ENCODE data around the gene MYH11.
A peak's percentile ranks its signal among the peaks of the same experiment; 100 is the strongest.

The MYH11 gene

DNA sequence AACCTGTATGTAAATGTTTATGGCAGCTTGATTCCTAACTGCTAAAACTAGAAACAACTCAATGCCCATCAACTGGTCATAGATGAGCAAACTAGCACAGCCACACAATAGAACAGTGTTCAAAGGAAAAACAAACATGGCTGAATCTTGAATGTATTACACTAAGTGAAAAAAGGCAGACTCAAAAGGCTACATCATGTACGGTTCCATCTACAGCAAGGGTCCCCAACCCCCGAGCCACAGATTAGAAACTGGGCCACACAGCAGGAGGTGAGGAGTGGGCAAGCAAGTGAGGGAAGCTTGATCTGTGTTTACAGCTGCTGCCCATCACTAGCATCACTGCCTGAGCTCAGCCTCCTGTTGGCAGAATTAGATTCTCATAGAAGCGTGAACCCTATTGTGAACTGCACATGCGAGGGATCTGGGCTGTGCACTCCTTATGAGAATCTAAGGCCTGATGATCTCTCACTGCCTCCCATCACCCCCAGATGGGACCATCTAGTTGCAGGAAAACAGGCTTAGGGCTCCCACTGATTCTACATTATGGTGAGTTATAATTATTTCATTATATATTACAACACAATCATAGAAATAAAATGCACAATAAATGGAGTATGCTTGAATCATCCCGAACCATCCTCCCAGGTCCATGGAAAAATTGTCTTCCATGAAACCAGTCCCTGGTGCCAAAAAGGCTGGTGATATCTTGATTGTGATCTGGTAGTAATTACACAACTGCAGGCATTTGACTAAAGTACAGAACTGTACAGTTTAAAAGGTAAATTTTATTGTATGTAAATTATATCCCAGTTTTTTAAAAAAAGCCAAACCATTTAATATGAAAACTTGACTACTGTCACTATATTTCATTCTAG is 23.8 kb upstream of the MYH11 start:
- ATAC-seq (ENCODE audit: low read depth) (no peak), DNase-seq (ENCODE audit: low spot score) (no peak)
- peaks cover 46% of the 10 kb centered on the region for H3K36me3 ChIP-seq (ENCODE audit: low read depth)
- H3K27ac ChIP-seq (ENCODE audit: poor library complexity, severe bottlenecking) = peak overlapping the region; percentile 75
- TF ChIP-seq, protein P1, sequence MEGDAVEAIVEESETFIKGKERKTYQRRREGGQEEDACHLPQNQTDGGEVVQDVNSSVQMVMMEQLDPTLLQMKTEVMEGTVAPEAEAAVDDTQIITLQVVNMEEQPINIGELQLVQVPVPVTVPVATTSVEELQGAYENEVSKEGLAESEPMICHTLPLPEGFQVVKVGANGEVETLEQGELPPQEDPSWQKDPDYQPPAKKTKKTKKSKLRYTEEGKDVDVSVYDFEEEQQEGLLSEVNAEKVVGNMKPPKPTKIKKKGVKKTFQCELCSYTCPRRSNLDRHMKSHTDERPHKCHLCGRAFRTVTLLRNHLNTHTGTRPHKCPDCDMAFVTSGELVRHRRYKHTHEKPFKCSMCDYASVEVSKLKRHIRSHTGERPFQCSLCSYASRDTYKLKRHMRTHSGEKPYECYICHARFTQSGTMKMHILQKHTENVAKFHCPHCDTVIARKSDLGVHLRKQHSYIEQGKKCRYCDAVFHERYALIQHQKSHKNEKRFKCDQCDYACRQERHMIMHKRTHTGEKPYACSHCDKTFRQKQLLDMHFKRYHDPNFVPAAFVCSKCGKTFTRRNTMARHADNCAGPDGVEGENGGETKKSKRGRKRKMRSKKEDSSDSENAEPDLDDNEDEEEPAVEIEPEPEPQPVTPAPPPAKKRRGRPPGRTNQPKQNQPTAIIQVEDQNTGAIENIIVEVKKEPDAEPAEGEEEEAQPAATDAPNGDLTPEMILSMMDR (IDR thresholded peaks at IDR 0.05; ENCODE audit: poor library complexity, severe bottlenecking) = no peak
- H3K9me3 ChIP-seq (ENCODE audit: severe bottlenecking) = no peaks in the 10 kb centered on the region
- H3K4me3 ChIP-seq (ENCODE audit: severe bottlenecking) = no peak overlapping the region
- H3K4me1 ChIP-seq (ENCODE audit: insufficient read depth, poor library complexity, severe bottlenecking) = peaks cover 29% of the 10 kb centered on the region
- no peaks in the 10 kb centered on the region for H3K27me3 ChIP-seq (ENCODE audit: insufficient read depth, poor library complexity, severe bottlenecking)

DNA sequence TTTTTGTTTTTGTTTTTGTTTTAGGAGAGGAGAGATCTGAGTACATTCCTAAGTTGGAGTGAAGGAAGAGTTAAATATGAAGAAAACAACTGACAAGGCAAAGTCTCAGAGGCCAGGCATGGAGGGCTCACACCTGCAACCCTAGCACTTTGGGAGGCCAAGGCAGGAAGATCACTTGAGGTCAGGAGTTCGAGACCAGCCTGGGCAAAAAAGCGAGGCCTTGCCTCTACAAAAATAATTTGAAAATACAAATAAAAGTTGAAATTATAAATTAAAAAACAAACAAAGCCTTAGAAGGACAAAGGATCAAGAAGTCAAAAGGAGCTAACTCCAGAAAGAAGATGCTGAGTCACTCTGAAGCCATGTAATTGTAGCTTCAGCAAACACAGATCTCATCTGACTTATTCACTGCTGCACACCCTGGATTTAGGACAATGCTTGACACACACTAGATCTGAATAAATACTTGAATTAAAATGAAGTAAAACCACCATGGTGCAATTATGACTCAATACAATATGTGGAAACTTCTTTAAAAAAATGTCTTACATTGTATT is 22.5 kb upstream of the MYH11 start:
- Histone ChIP-seq H3K36me3 (ENCODE audit: low read depth) (peaks cover 51% of the 10 kb centered on the region), H3K9me3 (ENCODE audit: severe bottlenecking) (no peaks in the 10 kb centered on the region), H3K27ac (ENCODE audit: poor library complexity, severe bottlenecking) (peak overlapping the region; percentile 75), H3K4me1 (ENCODE audit: insufficient read depth, poor library complexity, severe bottlenecking) (peaks cover 29% of the 10 kb centered on the region), H3K4me3 (ENCODE audit: severe bottlenecking) (no peak overlapping the region), H3K27me3 (ENCODE audit: insufficient read depth, poor library complexity, severe bottlenecking) (no peaks in the 10 kb centered on the region)
- no peak for DNase-seq (ENCODE audit: low spot score)
- peak; percentile 97 for ATAC-seq (ENCODE audit: low read depth)
- TF ChIP-seq, protein P1 (IDR thresholded peaks at IDR 0.05; ENCODE audit: poor library complexity, severe bottlenecking) = no peak

DNA sequence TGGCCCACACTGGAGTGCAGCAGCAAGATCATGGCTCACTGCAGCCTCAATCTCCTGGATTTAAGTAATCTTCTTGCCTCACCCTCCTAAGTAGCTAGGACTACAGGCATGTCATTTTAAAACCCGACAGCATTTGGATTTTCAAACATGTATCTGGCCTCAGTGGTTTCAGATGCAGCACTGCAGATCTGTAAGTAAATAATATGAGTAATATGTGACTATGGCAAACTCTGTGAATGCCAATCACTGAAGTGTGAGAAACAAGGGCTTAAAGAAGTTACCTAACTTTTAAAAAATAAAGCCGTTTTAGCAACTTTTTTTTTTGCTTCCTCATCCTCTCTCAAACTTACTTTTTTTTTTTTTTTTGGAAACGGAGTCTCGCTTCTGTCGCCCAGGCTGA is 19.7 kb upstream of the MYH11 start:
- H3K27me3 ChIP-seq (ENCODE audit: insufficient read depth, poor library complexity, severe bottlenecking) = no peaks in the 10 kb centered on the region
- no peaks in the 10 kb centered on the region for H3K9me3 ChIP-seq (ENCODE audit: severe bottlenecking)
- no peak for DNase-seq (ENCODE audit: low spot score)
- peaks cover 27% of the 10 kb centered on the region for H3K4me1 ChIP-seq (ENCODE audit: insufficient read depth, poor library complexity, severe bottlenecking)
- H3K27ac ChIP-seq (ENCODE audit: poor library complexity, severe bottlenecking) = no peak overlapping the region
- H3K36me3 ChIP-seq (ENCODE audit: low read depth) = peaks cover 47% of the 10 kb centered on the region
- TF ChIP-seq, protein P1 (IDR thresholded peaks at IDR 0.05; ENCODE audit: poor library complexity, severe bottlenecking) = no peak
- no peak overlapping the region for H3K4me3 ChIP-seq (ENCODE audit: severe bottlenecking)
- ATAC-seq (ENCODE audit: low read depth) = no peak

DNA sequence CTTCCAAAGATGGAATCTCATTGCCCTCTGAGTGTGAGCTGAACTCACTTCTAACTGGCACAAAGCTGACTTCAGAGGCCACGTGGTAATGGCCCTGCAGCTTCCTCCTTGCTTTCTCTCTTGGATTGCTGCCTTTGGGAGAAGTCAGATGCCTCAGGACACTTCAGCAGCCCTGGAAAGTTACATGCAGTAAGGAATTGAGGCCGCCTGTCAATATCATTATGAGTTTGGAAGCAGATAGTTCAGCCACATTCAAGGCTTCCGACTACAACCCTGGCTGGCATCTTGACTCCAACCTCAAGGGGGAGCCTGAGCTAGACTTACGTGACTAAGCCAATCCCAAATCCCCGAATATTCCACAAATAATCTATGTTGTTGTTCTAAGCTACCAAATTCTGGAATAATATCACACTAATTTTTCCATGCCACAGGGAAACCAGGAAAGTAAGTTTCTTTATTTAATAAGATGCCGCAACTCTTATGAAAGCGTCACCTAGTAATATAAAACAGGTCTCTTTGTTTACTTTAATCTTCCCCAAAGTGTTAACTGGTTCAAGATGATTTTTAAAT is 18.0 kb upstream of the MYH11 start:
- Histone ChIP-seq H3K36me3 (ENCODE audit: low read depth) (peaks cover 52% of the 10 kb centered on the region), H3K27ac (ENCODE audit: poor library complexity, severe bottlenecking) (no peak overlapping the region), H3K4me1 (ENCODE audit: insufficient read depth, poor library complexity, severe bottlenecking) (peaks cover 10% of the 10 kb centered on the region), H3K27me3 (ENCODE audit: insufficient read depth, poor library complexity, severe bottlenecking) (no peaks in the 10 kb centered on the region), H3K9me3 (ENCODE audit: severe bottlenecking) (no peaks in the 10 kb centered on the region), H3K4me3 (ENCODE audit: severe bottlenecking) (no peak overlapping the region)
- TF ChIP-seq, protein P1 (IDR thresholded peaks at IDR 0.05; ENCODE audit: poor library complexity, severe bottlenecking) = peak; percentile 95
- ATAC-seq (ENCODE audit: low read depth) (peak; percentile 59), DNase-seq (ENCODE audit: low spot score) (no peak)

Measured in RWPE2 (cell line).